Measurements from ENCODE around the gene KIAA0232.

- TF ChIP-seq CTCF (IDR thresholded peaks at IDR 0.05), result no peak
- TF ChIP-seq POLR2A (IDR thresholded peaks at IDR 0.05), result no peak
Measured at GRCh38 chr4:6896035-6896434, 113.5 kb downstream of the KIAA0232 start.
